ENCODE data around the gene SYNE3.
"Not testable (repeated sequence)": the region's sequence is repeated elsewhere in the genome, so short reads cannot be mapped to it uniquely, and the experiment has no call there.

SYNE3 gene

GRCh38 chr14:95523051-95523814, 6.8 kb upstream of the SYNE3 start:
- no peak for DNase-seq

GRCh38 chr14:95522556-95522955, 6.1 kb upstream of the SYNE3 start:
- DNase-seq = no peak

GRCh38 chr14:95522116-95522515, 5.7 kb upstream of the SYNE3 start:
- no peak for DNase-seq

- DNase-seq = no peak
Observed at GRCh38 chr14:95521001-95521400, 4.6 kb upstream of the SYNE3 start.

DNA sequence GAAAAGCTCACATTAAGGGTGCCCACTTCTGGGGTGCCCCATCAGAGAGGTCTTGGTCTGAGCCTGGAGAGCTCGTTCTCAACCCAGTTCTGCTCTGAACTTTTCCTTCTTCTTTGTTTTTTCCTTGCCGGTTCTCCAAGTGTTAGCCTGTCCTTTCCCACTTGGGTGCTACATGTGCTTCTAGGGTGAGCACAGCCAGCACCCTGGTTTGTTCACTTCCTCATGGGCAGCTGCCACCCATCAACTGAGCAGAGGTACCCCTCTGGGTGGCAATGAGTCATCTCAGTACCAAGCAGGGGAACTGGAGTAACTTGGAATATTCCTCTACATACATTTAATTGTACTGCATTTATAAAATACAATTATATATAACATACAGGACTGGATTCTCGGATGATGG, 3.9 kb upstream of the SYNE3 start:
- DNase-seq = no peak

- DNase-seq = no peak
Observed at GRCh38 chr14:95519699-95520098, 3.2 kb upstream of the SYNE3 start.

GRCh38 chr14:95518045-95518751, 1.7 kb upstream of the SYNE3 start:
- no peak for DNase-seq

DNA sequence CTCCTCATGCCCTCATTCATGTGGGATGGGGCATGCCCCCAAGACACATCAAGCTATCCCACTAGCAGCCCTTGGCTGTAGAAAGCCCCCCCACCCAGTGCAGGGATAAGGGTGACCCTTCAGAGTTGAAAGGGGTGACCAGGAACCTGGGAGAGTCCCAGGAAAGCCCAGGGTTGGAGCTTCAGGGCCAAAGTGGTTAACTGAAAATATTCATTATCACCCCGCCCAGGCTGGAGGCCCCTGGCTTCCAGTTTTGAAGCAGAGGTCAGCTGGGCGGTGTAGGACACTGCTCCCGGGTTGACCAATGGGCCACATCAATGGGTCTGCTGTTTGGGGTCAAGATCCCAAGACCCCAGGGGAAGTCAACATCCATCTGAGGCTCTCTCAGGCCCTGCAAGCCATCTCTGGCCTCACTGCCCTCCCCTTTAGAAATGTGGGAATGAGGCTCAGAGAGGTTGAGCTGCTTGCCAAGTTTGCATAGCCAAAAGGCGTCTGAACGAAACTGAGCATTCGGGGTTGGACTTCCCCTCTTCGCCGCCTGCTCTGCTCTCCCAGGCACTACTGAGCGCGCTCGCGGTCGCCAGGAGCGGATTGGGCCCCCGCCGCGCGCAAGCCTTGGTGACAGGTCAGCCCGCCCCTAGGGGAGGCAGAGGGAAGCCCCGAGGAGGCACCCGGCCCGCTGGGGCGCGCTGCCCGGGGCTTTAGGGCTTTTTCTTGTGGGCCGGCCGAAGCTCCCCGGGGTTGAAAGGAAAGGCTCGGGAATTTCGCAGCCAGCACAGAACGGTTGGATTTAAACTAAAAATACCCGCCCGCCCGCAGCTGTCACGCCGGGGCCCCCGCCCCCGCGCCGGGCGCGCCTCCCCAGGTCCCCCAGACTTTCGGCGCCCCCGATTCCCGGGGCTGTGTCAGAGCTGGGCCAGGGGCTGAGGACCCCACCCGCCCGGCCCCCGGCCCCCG, 576 bp downstream of the SYNE3 start:
- DNase-seq = peak; percentile 68

GRCh38 chr14:95515080-95515489, 1.4 kb downstream of the SYNE3 start:
- peak; percentile 92 for DNase-seq

GRCh38 chr14:95514131-95515079, 2.0 kb downstream of the SYNE3 start:
- peak; percentile 92 for DNase-seq

DNA sequence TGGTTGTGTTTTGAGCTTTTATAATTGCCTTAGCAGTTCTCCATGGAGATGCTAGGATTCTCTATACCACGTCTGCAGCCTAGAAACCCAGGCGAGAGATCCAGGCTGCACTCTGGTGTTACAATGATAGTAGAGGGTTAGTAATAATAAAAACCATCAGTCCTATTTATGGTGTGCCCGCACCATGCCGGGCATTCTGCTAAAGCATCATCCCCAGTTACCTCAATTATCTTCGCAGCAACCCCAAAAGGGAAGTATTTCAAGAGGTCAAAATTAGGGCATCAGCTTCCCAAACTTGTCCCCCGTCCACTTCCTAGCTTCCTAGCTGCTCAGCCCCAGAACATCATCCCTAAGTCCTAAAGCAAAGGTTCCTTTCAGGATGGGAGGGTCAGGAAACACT, 3.2 kb downstream of the SYNE3 start:
- no peak for DNase-seq

GRCh38 chr14:95511687-95512086, 4.8 kb downstream of the SYNE3 start:
- DNase-seq = no peak

- DNase-seq = no peak
Observed at GRCh38 chr14:95510804-95511203, 5.6 kb downstream of the SYNE3 start.

DNA sequence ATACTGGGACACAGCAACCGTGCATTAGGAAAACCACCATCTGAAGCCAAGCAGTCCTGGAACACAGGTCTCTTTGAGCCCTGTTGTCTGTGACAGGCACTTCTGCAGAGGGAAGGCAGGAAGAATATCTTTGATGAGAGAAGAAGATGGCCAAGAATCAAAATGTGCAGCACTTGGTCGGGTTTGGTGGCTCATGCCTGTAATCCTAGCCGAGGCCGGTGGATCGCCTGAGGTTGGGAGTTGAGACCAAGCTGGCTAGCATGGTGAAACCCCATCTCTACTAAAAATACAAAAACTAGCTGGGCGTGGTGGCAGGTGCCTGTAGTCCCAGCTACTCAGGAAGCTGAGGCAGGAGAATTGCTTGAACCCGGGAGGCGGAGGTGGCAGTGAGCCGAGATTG, 6.1 kb downstream of the SYNE3 start:
- DNase-seq = not testable (repeated sequence)

GRCh38 chr14:95509495-95509894, 7.0 kb downstream of the SYNE3 start:
- no peak for DNase-seq

GRCh38 chr14:95508377-95508776, 8.1 kb downstream of the SYNE3 start:
- no peak for DNase-seq

GRCh38 chr14:95507701-95508103, 8.7 kb downstream of the SYNE3 start:
- no peak for DNase-seq

GRCh38 chr14:95507174-95507573, 9.3 kb downstream of the SYNE3 start:
- no peak for DNase-seq

- DNase-seq = no peak
Observed at GRCh38 chr14:95505030-95505589, 11.3 kb downstream of the SYNE3 start.

- DNase-seq = no peak
Observed at GRCh38 chr14:95504135-95505029, 12.1 kb downstream of the SYNE3 start.
